ENCODE results near the gene CHST6.
A peak's percentile ranks its signal among the peaks of the same experiment; 100 is the strongest.
"Not testable (repeated sequence)": the region's sequence is repeated elsewhere in the genome, so short reads cannot be mapped to it uniquely, and the experiment has no call there.

The CHST6 gene

GRCh38 chr16:75532791-75533190, 37.5 kb upstream of the CHST6 start:
- H3K9me3 ChIP-seq (replicated peaks in 1 of 11) = peaks cover 0 to 16% (median 8%) of the 10 kb centered on the region in 11 experiments; a peak in 6 of 22 replicates
- TF ChIP-seq Cebpa-rat (IDR thresholded peaks at IDR 0.05) = no peak
- no peaks in the 10 kb centered on the region for H3K27me3 ChIP-seq
- no peak overlapping the region for H3K9ac ChIP-seq
- H3K4me2 ChIP-seq = no peak overlapping the region
- H4K20me1 ChIP-seq = peaks cover 0 to 9% (median 0%) of the 10 kb centered on the region in 11 experiments; a peak in 1 of 22 replicates
- peaks cover 4 to 25% (median 15%) of the 10 kb centered on the region in 10 experiments; a peak in 17 of 20 replicates for H3K4me1 ChIP-seq
- H3K27ac ChIP-seq = no peak overlapping the region
- H3K36me3 ChIP-seq = peaks cover 0 to 5% (median 0%) of the 10 kb centered on the region in 11 experiments; a peak in 1 of 22 replicates
- H3K4me3 ChIP-seq = no peak overlapping the region

GRCh38 chr16:75532142-75532765, 37.0 kb upstream of the CHST6 start:
- H3K27ac ChIP-seq = no peak overlapping the region
- peaks cover 0 to 9% (median 0%) of the 10 kb centered on the region in 11 experiments; a peak in 1 of 22 replicates for H4K20me1 ChIP-seq
- H3K4me3 ChIP-seq = no peak overlapping the region
- H3K4me1 ChIP-seq = peaks cover 4 to 26% (median 15%) of the 10 kb centered on the region in 10 experiments; a peak in 17 of 20 replicates
- no peak overlapping the region for H3K9ac ChIP-seq
- no peak for TF ChIP-seq Cebpa-rat (IDR thresholded peaks at IDR 0.05)
- H3K9me3 ChIP-seq (replicated peaks in 1 of 11) = peaks cover 0 to 16% (median 8%) of the 10 kb centered on the region in 11 experiments; a peak in 6 of 22 replicates
- no peaks in the 10 kb centered on the region for H3K27me3 ChIP-seq
- H3K36me3 ChIP-seq = peaks cover 0 to 5% (median 0%) of the 10 kb centered on the region in 11 experiments; a peak in 1 of 22 replicates
- H3K4me2 ChIP-seq = no peak overlapping the region

GRCh38 chr16:75529959-75530358, 34.7 kb upstream of the CHST6 start:
- Histone ChIP-seq H3K9ac (no peak overlapping the region), H3K9me3 (replicated peaks in 1 of 11) (peaks cover 0 to 20% (median 8%) of the 10 kb centered on the region in 11 experiments; a peak in 6 of 22 replicates), H3K4me3 (no peak overlapping the region), H3K36me3 (peaks cover 0 to 5% (median 0%) of the 10 kb centered on the region in 11 experiments; a peak in 1 of 22 replicates), H3K27ac (no peak overlapping the region), H3K4me2 (no peak overlapping the region), H4K20me1 (peaks cover 0 to 9% (median 0%) of the 10 kb centered on the region in 11 experiments; a peak in 1 of 22 replicates), H3K4me1 (peaks cover 4 to 20% (median 11%) of the 10 kb centered on the region in 10 experiments; a peak in 17 of 20 replicates), H3K27me3 (no peaks in the 10 kb centered on the region)
- no peak for TF ChIP-seq Cebpa-rat (IDR thresholded peaks at IDR 0.05)

GRCh38 chr16:75529056-75529905, 34.0 kb upstream of the CHST6 start:
- Histone ChIP-seq H3K9me3 (replicated peaks in 1 of 11) (peaks cover 0 to 20% (median 8%) of the 10 kb centered on the region in 11 experiments; a peak in 6 of 22 replicates), H3K4me2 (no peak overlapping the region), H3K4me1 (peaks cover 3 to 14% (median 4%) of the 10 kb centered on the region in 10 experiments; a peak in 17 of 20 replicates), H3K36me3 (peaks cover 0 to 5% (median 0%) of the 10 kb centered on the region in 11 experiments; a peak in 1 of 22 replicates), H3K4me3 (no peak overlapping the region), H3K9ac (no peak overlapping the region), H3K27me3 (no peaks in the 10 kb centered on the region), H4K20me1 (peaks cover 0 to 9% (median 0%) of the 10 kb centered on the region in 11 experiments; a peak in 1 of 22 replicates), H3K27ac (no peak overlapping the region)
- no peak for TF ChIP-seq Cebpa-rat (IDR thresholded peaks at IDR 0.05)

- no peak for TF ChIP-seq Cebpa-rat (IDR thresholded peaks at IDR 0.05)
- no peaks in the 10 kb centered on the region for H3K27me3 ChIP-seq
These were observed 32.6 kb upstream of the CHST6 start for GRCh38 chr16:75527825-75528299.

GRCh38 chr16:75526032-75526790, 31.0 kb upstream of the CHST6 start:
- Histone ChIP-seq H3K4me1 (peaks cover 0 to 11% (median 4%) of the 10 kb centered on the region in 10 experiments; a peak in 5 of 20 replicates), H3K9me3 (replicated peaks in 1 of 11) (peaks cover 0 to 20% (median 8%) of the 10 kb centered on the region in 11 experiments; a peak in 6 of 22 replicates), H3K9ac (no peak overlapping the region), H3K36me3 (peaks cover 0 to 5% (median 0%) of the 10 kb centered on the region in 11 experiments; a peak in 1 of 22 replicates), H3K27ac (no peak overlapping the region), H3K4me2 (no peak overlapping the region), H4K20me1 (no peaks in the 10 kb centered on the region), H3K4me3 (no peak overlapping the region), H3K27me3 (no peaks in the 10 kb centered on the region)
- TF ChIP-seq Cebpa-rat (IDR thresholded peaks at IDR 0.05) = no peak

More at GRCh38 chr16:75527825-75528299, 32.6 kb upstream of the CHST6 start:
- H3K27ac ChIP-seq = 0 out of 22 replicates have a peak overlapping the region, but pooled peaks of 1 of the 11 experiments have one; percentile 5
- peaks cover 0 to 9% (median 0%) of the 10 kb centered on the region in 11 experiments; a peak in 1 of 22 replicates for H4K20me1 ChIP-seq
- peaks cover 0 to 5% (median 0%) of the 10 kb centered on the region in 11 experiments; a peak in 1 of 22 replicates for H3K36me3 ChIP-seq
- peaks cover 0 to 20% (median 8%) of the 10 kb centered on the region in 11 experiments; a peak in 6 of 22 replicates for H3K9me3 ChIP-seq (replicated peaks in 1 of 11)
- H3K4me3 ChIP-seq = no peak overlapping the region
- H3K4me1 ChIP-seq = peaks cover 0 to 11% (median 2%) of the 10 kb centered on the region in 10 experiments; a peak in 5 of 20 replicates
- peak overlapping the region in 3 of 11 experiments; percentile 10 to 45 (median 15); a peak in 3 of 22 replicates for H3K4me2 ChIP-seq
- no peak overlapping the region for H3K9ac ChIP-seq

- peaks cover 6 to 18% (median 10%) of the 10 kb centered on the region in 10 experiments; a peak in 16 of 20 replicates for H3K4me1 ChIP-seq
- 0 out of 22 replicates have a peak, but pooled peaks cover 0 to 4% (median 0%) of the 10 kb centered on the region in 11 experiments for H3K36me3 ChIP-seq
- no peak overlapping the region for H3K27ac ChIP-seq
- H3K4me2 ChIP-seq = no peak overlapping the region
- no peaks in the 10 kb centered on the region for H3K27me3 ChIP-seq
- no peaks in the 10 kb centered on the region for H4K20me1 ChIP-seq
- no peak overlapping the region for H3K4me3 ChIP-seq
- H3K9ac ChIP-seq = no peak overlapping the region
- no peak for TF ChIP-seq Cebpa-rat (IDR thresholded peaks at IDR 0.05)
- peaks cover 0 to 6% (median 0%) of the 10 kb centered on the region in 11 experiments; a peak in 2 of 22 replicates for H3K9me3 ChIP-seq (replicated peaks in 1 of 11)
These were observed 23.9 kb upstream of the CHST6 start for GRCh38 chr16:75519175-75519574.

- Histone ChIP-seq H3K4me1 (peaks cover 6 to 22% (median 17%) of the 10 kb centered on the region in 10 experiments; a peak in 18 of 20 replicates), H3K4me2 (peak overlapping the region; percentile 83 to 98 (median 96)), H3K27ac (peak overlapping the region; percentile 75 to 92 (median 84)), H3K9me3 (replicated peaks in 1 of 11) (peaks cover 0 to 12% (median 5%) of the 10 kb centered on the region in 11 experiments; a peak in 5 of 22 replicates), H3K9ac (peak overlapping the region; percentile 80 to 96 (median 89)), H3K4me3 (peak overlapping the region; percentile 76 to 97 (median 88))
- not testable (repeated sequence) for H3K36me3 ChIP-seq, H4K20me1 ChIP-seq, H3K27me3 ChIP-seq
These were observed 21.1 kb upstream of the CHST6 start for GRCh38 chr16:75516189-75516966.

Measured in BLaER1 treated with 17β-estradiol and CSF1 and Interleukin-3, amounts not matched to agents 10 nM and 100 nM (cell line).